Activated naive CD4-positive, alpha-beta T cell treated with anti-CD3 and anti-CD28 coated beads, Interleukin-2, amount 50 U/mL, for 24 hours (primary cell): Measurements from ENCODE around the gene MYB.

ENCODE experiments used
- H3K27ac Mint-ChIP-seq: one replicate; pipeline ENCODE4 v1.8.0; 2021; ENCODE audit warnings: mild to moderate bottlenecking, mixed read lengths
- H3K27me3 Mint-ChIP-seq: one replicate; pipeline ENCODE4 v1.8.0; 2021; ENCODE audit warnings: mixed read lengths
- H3K36me3 Mint-ChIP-seq: one replicate; pipeline ENCODE4 v1.8.0; 2021; ENCODE audit warnings: mixed read lengths
- H3K4me1 Mint-ChIP-seq: one replicate; pipeline ENCODE4 v1.8.0; 2021; ENCODE audit warnings: mixed read lengths
- H3K4me3 Mint-ChIP-seq: one replicate; pipeline ENCODE4 v1.8.0; 2021; ENCODE audit warnings: mild to moderate bottlenecking, mixed read lengths
- H3K9me3 Mint-ChIP-seq: one replicate; pipeline ENCODE4 v1.8.0; 2021; ENCODE audit warnings: mixed read lengths

The MYB gene

GRCh38 chr6:135217663-135218062 lies 36.6 kb downstream of the MYB start:
- no peak overlapping the region for H3K27ac Mint-ChIP-seq
- H3K36me3 Mint-ChIP-seq, result peaks cover 15% of the 10 kb centered on the region

GRCh38 chr6:135219346-135219745 lies 38.2 kb downstream of the MYB start:
- Mint-ChIP-seq H3K4me3 (no peak overlapping the region), H3K27me3 (no peaks in the 10 kb centered on the region), H3K36me3 (peaks cover 15% of the 10 kb centered on the region), H3K27ac (no peak overlapping the region), H3K4me1 (peaks cover 11% of the 10 kb centered on the region), H3K9me3 (no peaks in the 10 kb centered on the region)

More at GRCh38 chr6:135217663-135218062, 36.6 kb downstream of the MYB start:
- H3K4me3 Mint-ChIP-seq, result no peak overlapping the region
- no peaks in the 10 kb centered on the region for H3K27me3 Mint-ChIP-seq
- H3K4me1 Mint-ChIP-seq, result peaks cover 10% of the 10 kb centered on the region
- H3K9me3 Mint-ChIP-seq, result no peaks in the 10 kb centered on the region

- Mint-ChIP-seq H3K4me3 (no peak overlapping the region), H3K36me3 (peaks cover 15% of the 10 kb centered on the region), H3K27ac (no peak overlapping the region), H3K4me1 (peaks cover 11% of the 10 kb centered on the region), H3K9me3 (no peaks in the 10 kb centered on the region), H3K27me3 (no peaks in the 10 kb centered on the region)
Measured at GRCh38 chr6:135221042-135221441, 39.9 kb downstream of the MYB start.

- Mint-ChIP-seq H3K36me3 (peaks cover 15% of the 10 kb centered on the region), H3K9me3 (no peaks in the 10 kb centered on the region), H3K4me1 (peaks cover 11% of the 10 kb centered on the region), H3K27me3 (no peaks in the 10 kb centered on the region), H3K4me3 (no peak overlapping the region), H3K27ac (no peak overlapping the region)
Measured at GRCh38 chr6:135221505-135221904, 40.4 kb downstream of the MYB start.

GRCh38 chr6:135222623-135223022 lies 41.5 kb downstream of the MYB start:
- peaks cover 12% of the 10 kb centered on the region for H3K36me3 Mint-ChIP-seq
- no peaks in the 10 kb centered on the region for H3K27me3 Mint-ChIP-seq
- peaks cover 15% of the 10 kb centered on the region for H3K4me1 Mint-ChIP-seq
- H3K27ac Mint-ChIP-seq, result no peak overlapping the region
- no peak overlapping the region for H3K4me3 Mint-ChIP-seq
- no peaks in the 10 kb centered on the region for H3K9me3 Mint-ChIP-seq

DNA sequence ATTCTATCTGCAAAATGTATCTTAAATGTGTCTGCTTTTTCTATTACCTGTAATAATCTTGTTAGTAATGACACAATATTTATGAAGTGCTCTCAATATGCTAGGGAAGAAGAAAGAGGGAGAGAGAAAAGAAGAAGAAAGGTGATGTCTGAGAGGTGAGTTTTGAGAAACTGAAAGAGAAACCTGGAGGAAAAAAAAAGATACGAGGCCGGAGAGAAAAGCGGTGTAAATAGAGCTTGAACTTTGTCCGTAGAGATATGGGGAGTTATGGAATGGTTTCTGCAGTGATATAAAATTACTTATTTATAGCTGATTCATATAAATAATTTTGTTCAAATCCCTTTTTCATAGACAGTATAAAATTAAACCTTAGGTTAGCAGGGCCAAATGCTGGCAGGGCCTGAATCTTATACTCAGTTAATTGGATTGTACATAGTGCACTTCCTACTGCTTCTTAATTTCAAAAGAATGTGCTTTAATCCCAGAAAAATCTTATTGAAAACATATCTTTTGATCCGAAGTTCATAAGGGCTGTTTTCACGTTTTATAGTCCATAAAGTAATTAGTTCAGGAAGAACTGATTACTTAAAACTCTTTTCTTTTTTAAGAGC lies 43.0 kb downstream of the MYB start:
- Mint-ChIP-seq H3K4me1 (peaks cover 15% of the 10 kb centered on the region), H3K36me3 (peaks cover 4% of the 10 kb centered on the region), H3K9me3 (no peaks in the 10 kb centered on the region), H3K27ac (peak overlapping the region; percentile 80), H3K27me3 (no peaks in the 10 kb centered on the region), H3K4me3 (peak overlapping the region; percentile 81)

GRCh38 chr6:135225911-135226310 lies 44.8 kb downstream of the MYB start:
- Mint-ChIP-seq H3K36me3 (peaks cover 2% of the 10 kb centered on the region), H3K27ac (no peak overlapping the region), H3K9me3 (no peaks in the 10 kb centered on the region), H3K4me1 (peaks cover 15% of the 10 kb centered on the region), H3K4me3 (no peak overlapping the region), H3K27me3 (no peaks in the 10 kb centered on the region)

GRCh38 chr6:135226537-135226936 lies 45.4 kb downstream of the MYB start:
- Mint-ChIP-seq H3K27ac (no peak overlapping the region), H3K4me3 (no peak overlapping the region), H3K4me1 (peaks cover 15% of the 10 kb centered on the region), H3K9me3 (no peaks in the 10 kb centered on the region), H3K27me3 (no peaks in the 10 kb centered on the region), H3K36me3 (peaks cover 2% of the 10 kb centered on the region)

GRCh38 chr6:135227349-135227748 lies 46.2 kb downstream of the MYB start:
- Mint-ChIP-seq H3K27ac (no peak overlapping the region), H3K36me3 (peaks cover 2% of the 10 kb centered on the region), H3K4me3 (no peak overlapping the region), H3K9me3 (no peaks in the 10 kb centered on the region), H3K4me1 (peaks cover 15% of the 10 kb centered on the region), H3K27me3 (no peaks in the 10 kb centered on the region)

- peaks cover 2% of the 10 kb centered on the region for H3K36me3 Mint-ChIP-seq
- H3K27ac Mint-ChIP-seq, result no peak overlapping the region
- H3K9me3 Mint-ChIP-seq, result no peaks in the 10 kb centered on the region
- H3K4me3 Mint-ChIP-seq, result no peak overlapping the region
- H3K27me3 Mint-ChIP-seq, result no peaks in the 10 kb centered on the region
- H3K4me1 Mint-ChIP-seq, result peaks cover 15% of the 10 kb centered on the region
Measured at GRCh38 chr6:135227758-135228157, 46.6 kb downstream of the MYB start.

DNA sequence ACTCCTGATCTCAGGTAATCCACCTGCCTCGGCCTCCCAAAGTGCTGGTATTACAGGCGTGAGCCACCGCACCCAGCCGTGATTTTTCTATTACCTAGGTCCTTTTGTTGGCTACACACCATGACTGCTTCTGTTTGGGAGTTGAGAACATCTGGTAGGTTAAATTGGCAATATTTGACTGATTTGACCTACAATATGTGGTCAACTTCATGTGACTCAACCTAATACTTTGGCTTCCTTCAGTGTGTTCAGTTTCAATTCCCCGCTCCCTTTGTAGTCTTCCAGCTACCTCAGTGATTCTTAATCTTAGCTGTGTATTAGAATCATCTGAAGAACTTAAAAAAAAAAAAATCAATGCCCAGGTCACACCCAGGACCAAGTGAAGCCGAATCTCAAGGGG lies 47.4 kb downstream of the MYB start:
- no peak overlapping the region for H3K27ac Mint-ChIP-seq
- no peaks in the 10 kb centered on the region for H3K9me3 Mint-ChIP-seq
- peaks cover 2% of the 10 kb centered on the region for H3K36me3 Mint-ChIP-seq
- no peaks in the 10 kb centered on the region for H3K27me3 Mint-ChIP-seq
- H3K4me1 Mint-ChIP-seq, result peaks cover 12% of the 10 kb centered on the region
- no peak overlapping the region for H3K4me3 Mint-ChIP-seq

- H3K36me3 Mint-ChIP-seq, result no peaks in the 10 kb centered on the region
- no peaks in the 10 kb centered on the region for H3K27me3 Mint-ChIP-seq
- peaks cover 4% of the 10 kb centered on the region for H3K4me1 Mint-ChIP-seq
- no peaks in the 10 kb centered on the region for H3K9me3 Mint-ChIP-seq
- H3K27ac Mint-ChIP-seq, result no peak overlapping the region
- no peak overlapping the region for H3K4me3 Mint-ChIP-seq
Measured at GRCh38 chr6:135229996-135230395, 48.9 kb downstream of the MYB start.

DNA sequence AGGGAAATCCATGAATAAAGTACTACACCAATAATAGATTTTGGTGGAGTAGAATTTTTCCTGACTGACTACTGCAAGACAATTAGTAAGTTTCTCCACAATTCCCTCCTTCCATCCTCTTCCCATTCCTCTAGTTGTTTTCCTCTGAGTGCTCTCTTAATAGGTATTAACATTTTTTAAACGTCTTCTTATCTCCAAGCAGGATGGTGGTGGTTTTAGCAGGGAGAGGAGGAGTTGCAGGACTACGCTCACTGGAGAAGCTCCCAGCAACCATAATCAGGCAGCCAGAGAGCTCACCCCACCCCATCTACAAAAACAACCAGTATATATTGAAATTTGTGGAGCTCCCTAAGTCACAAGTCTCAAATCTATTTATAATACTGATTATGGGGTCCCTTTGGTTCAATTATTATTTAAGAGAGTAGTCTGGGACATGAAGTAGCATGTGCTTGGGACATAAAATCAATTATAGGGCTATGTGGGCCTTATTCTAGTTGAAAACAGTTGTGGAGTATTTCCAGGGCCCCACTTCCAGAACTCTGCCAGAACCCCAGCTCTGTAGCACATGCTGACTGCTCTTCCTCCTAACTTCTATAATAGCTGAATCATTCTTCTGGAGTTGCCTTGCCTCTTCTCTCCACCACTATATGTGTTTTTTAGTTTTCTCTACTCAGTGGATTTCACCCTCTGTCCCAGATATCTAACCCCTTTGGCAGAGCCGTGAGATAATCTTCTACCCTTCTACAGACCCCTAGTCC lies 49.8 kb downstream of the MYB start:
- H3K27me3 Mint-ChIP-seq, result no peaks in the 10 kb centered on the region
- H3K27ac Mint-ChIP-seq, result no peak overlapping the region
- peaks cover 4% of the 10 kb centered on the region for H3K4me1 Mint-ChIP-seq
- no peaks in the 10 kb centered on the region for H3K9me3 Mint-ChIP-seq
- H3K36me3 Mint-ChIP-seq, result no peaks in the 10 kb centered on the region
- H3K4me3 Mint-ChIP-seq, result no peak overlapping the region

- H3K27ac Mint-ChIP-seq, result no peak overlapping the region
- no peaks in the 10 kb centered on the region for H3K36me3 Mint-ChIP-seq
- H3K4me3 Mint-ChIP-seq, result no peak overlapping the region
- no peaks in the 10 kb centered on the region for H3K9me3 Mint-ChIP-seq
- H3K4me1 Mint-ChIP-seq, result peaks cover 6% of the 10 kb centered on the region
- no peaks in the 10 kb centered on the region for H3K27me3 Mint-ChIP-seq
Measured at GRCh38 chr6:135231469-135231844, 50.3 kb downstream of the MYB start.

- H3K27me3 Mint-ChIP-seq, result no peaks in the 10 kb centered on the region
- H3K36me3 Mint-ChIP-seq, result no peaks in the 10 kb centered on the region
- H3K27ac Mint-ChIP-seq, result no peak overlapping the region
Measured at GRCh38 chr6:135233686-135234491, 52.8 kb downstream of the MYB start.

DNA sequence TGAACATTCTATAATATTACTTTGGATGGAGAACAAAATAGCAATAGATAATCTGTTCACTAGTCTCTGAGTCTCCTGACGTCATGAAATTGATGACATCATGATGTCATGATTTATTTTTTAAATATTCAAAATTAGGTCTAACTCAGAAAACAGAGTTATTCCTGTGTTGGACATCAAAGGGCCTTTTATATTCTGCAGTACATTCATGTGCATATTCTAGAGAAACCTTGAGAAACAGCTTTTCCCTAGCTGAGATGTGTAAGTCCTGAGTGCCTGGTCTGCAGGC lies 53.3 kb downstream of the MYB start:
- no peaks in the 10 kb centered on the region for H3K9me3 Mint-ChIP-seq
- H3K27ac Mint-ChIP-seq, result no peak overlapping the region
- H3K4me1 Mint-ChIP-seq, result peaks cover 6% of the 10 kb centered on the region
- H3K36me3 Mint-ChIP-seq, result no peaks in the 10 kb centered on the region
- no peaks in the 10 kb centered on the region for H3K27me3 Mint-ChIP-seq
- no peak overlapping the region for H3K4me3 Mint-ChIP-seq

More at GRCh38 chr6:135233686-135234491, 52.8 kb downstream of the MYB start:
- Mint-ChIP-seq H3K9me3 (no peaks in the 10 kb centered on the region), H3K4me1 (peaks cover 6% of the 10 kb centered on the region), H3K4me3 (no peak overlapping the region)
